Spleen (tissue), 7 donors: ENCODE results near the gene VTCN1.

Source experiments
- CTCF ChIP-seq, 11 experiments: fragments of 200-600 bp in 7 of 11; fragments of 450-650 bp in 4 of 11; sonication (generic) in 4 of 11; IDR thresholded peaks in 8 of 11; conservative IDR thresholded peaks in 3 of 11; 1 replicate in 7 of 11; 2 replicates in 4 of 11; pipeline versions ENCODE4 v1.4.0 to v1.8.0; 2016 to 2021; ENCODE audit warnings: antibody characterized with exemption in 11 of 11, inconsistent platforms in 4 of 11, mild to moderate bottlenecking in 1 of 11
- POLR2A ChIP-seq, 3 donors: fragments of 450-650 bp; IDR thresholded peaks; one replicate each; pipeline ENCODE4 v1.5.1; 2017; ENCODE audit warnings: antibody characterized with exemption in 3 of 3, mild to moderate bottlenecking in 1 of 3
- POLR2AphosphoS5 ChIP-seq, 3 donors: sonication (generic); formaldehyde crosslinking; IDR thresholded peaks; one replicate each; pipeline ENCODE4 v1.5.1; 2017; ENCODE audit warnings: antibody characterized with exemption in 3 of 3
- donor health status: DM: no; HTN: no; CAD: no; lungs with moderate emphysema.
- donor health status: DM: no; HTN: no; CAD: no.
- donor health status: DM: no; HTN: no; CAD: no.

- TF ChIP-seq POLR2A (IDR thresholded peaks at IDR 0.05) (no peak), CTCF (IDR thresholded peaks at IDR 0.05 in 8 of 11, conservative IDR thresholded peaks at IDR 0.05 in 3 of 11) (no peak), POLR2AphosphoS5 (IDR thresholded peaks at IDR 0.05) (no peak)
Observed at GRCh38 chr1:117104986-117105385, 105.7 kb downstream of the VTCN1 start.
